OCI-LY7 (cell line): ENCODE results near the gene MYO3A. TPM values are rescaled to one million over a fixed set of nuclear protein-coding genes. Genes with fewer than 3 reads are reported as not detected.

Source experiments
- BruUV-seq: library from RNA; stranded (reverse); fragments of 400-500 nt; replicated peaks from 2 replicates; lab custom pipeline; 2021; lab: Mats Ljungman, UMichigan
- CTCF ChIA-PET: fragments of 300-600 bp; sonication (Branson Sonifier 250); formaldehyde crosslinking; loops from one replicate; lab custom pipeline; 2022; ENCODE audit warnings: antibody characterized with exemption; ENCODE audit not compliant: unreplicated experiment; lab: Charles Lee
- POLR2A ChIA-PET: fragments of 300-600 bp; sonication (Branson Sonifier 250); formaldehyde crosslinking; loops from one replicate; lab custom pipeline; 2022; ENCODE audit warnings: antibody characterized with exemption; lab: Charles Lee
- DNase-seq: peaks from one replicate; pipeline ENCODE4 v3.0.0-alpha.2; 2015; ENCODE audit warnings: low spot score
- H2AFZ ChIP-seq: fragments of 200-600 bp; sonication (generic), shearing (Covaris generic); 2 replicates; pipeline ENCODE4 v1.6.1; 2014; ENCODE audit warnings: mild to moderate bottlenecking, antibody characterized with exemption, low read length, moderate library complexity
- H3K27ac ChIP-seq: fragments of 200-600 bp; sonication (generic); 2 replicates; pipeline ENCODE4 v1.5.1; 2014; ENCODE audit warnings: mixed run types, low read depth, mild to moderate bottlenecking, moderate library complexity, low read length, inconsistent platforms; ENCODE audit not compliant: poor library complexity, severe bottlenecking
- H3K36me3 ChIP-seq: fragments of 200-600 bp; sonication (generic); 2 replicates; pipeline ENCODE4 v1.6.1; 2014; ENCODE audit warnings: mild to moderate bottlenecking, antibody characterized with exemption, low read length, moderate library complexity, mixed read lengths; ENCODE audit not compliant: insufficient read depth
- H3K4me1 ChIP-seq: fragments of 200-600 bp; sonication (generic); 2 replicates; pipeline ENCODE4 v1.5.1; 2014; ENCODE audit warnings: mild to moderate bottlenecking, low read length; ENCODE audit not compliant: insufficient read depth, poor library complexity, severe bottlenecking
- H3K4me2 ChIP-seq: fragments of 200-600 bp; sonication (generic); 2 replicates; pipeline ENCODE4 v1.6.1; 2014; ENCODE audit warnings: mild to moderate bottlenecking, low read length
- H3K4me3 ChIP-seq: fragments of 200-600 bp; sonication (generic); 2 replicates; pipeline ENCODE4 v1.5.1; 2014; ENCODE audit warnings: mild to moderate bottlenecking, low read depth, low read length; ENCODE audit not compliant: poor library complexity, severe bottlenecking
- H3K79me2 ChIP-seq: fragments of 200-600 bp; sonication (generic); 2 replicates; pipeline ENCODE4 v1.6.1; 2016; ENCODE audit warnings: low read depth, mild to moderate bottlenecking, low read length, moderate library complexity, mixed read lengths; ENCODE audit not compliant: insufficient read depth
- H3K9me2 ChIP-seq: fragments of 200-600 bp; sonication (generic); 2 replicates; pipeline ENCODE4 v1.6.1; 2016; ENCODE audit warnings: mild to moderate bottlenecking, low read length, mixed read lengths; ENCODE audit not compliant: insufficient read depth
- H3K9me3 ChIP-seq: fragments of 200-600 bp; sonication (generic); 2 replicates; pipeline ENCODE4 v1.6.1; 2014; ENCODE audit warnings: mild to moderate bottlenecking, mixed run types, low read length, mixed read lengths
- H4K20me1 ChIP-seq: fragments of 200-600 bp; sonication (generic); 2 replicates; pipeline ENCODE4 v1.6.1; 2014; ENCODE audit warnings: mild to moderate bottlenecking, antibody characterized with exemption, low read length, moderate library complexity, mixed read lengths; ENCODE audit not compliant: insufficient read depth
- EZH2phosphoT487 ChIP-seq: fragments of 200-600 bp; sonication (generic); IDR thresholded peaks from 2 replicates; pipeline ENCODE4 v1.6.1; 2018; ENCODE audit warnings: low read depth, borderline replicate concordance, mild to moderate bottlenecking, mixed run types, antibody characterized with exemption, low read length, moderate library complexity, mixed read lengths
- intact Hi-C: fragments of 100-400 bp; cut with micrococcal nuclease; formaldehyde crosslinking; loops from one replicate; pipeline ENCODE4 v1.10.0; 2022; ENCODE audit not compliant: unreplicated experiment
- total RNA-seq, 2 experiments: library from RNA; depleted of rRNA in 1 of 2; stranded (reverse); fragments of >200 nt in 1 of 2; shearing (Covaris generic) in 1 of 2; gene quantifications; 2 replicates each; pipeline ENCODE4 v1.2.3, GENCODE V29; 2014 to 2022
- TF ChIP-seq, protein P1 (sequence below): fragments of 200-600 bp; sonication (generic); conservative IDR thresholded peaks from 2 replicates; pipeline ENCODE4 v1.5.1; 2014; ENCODE audit warnings: mild to moderate bottlenecking, antibody characterized with exemption, low read length, moderate library complexity, mixed read lengths

MYO3A gene
- total RNA-seq, 2 experiments from 2014 or later, result not detected

DNA sequence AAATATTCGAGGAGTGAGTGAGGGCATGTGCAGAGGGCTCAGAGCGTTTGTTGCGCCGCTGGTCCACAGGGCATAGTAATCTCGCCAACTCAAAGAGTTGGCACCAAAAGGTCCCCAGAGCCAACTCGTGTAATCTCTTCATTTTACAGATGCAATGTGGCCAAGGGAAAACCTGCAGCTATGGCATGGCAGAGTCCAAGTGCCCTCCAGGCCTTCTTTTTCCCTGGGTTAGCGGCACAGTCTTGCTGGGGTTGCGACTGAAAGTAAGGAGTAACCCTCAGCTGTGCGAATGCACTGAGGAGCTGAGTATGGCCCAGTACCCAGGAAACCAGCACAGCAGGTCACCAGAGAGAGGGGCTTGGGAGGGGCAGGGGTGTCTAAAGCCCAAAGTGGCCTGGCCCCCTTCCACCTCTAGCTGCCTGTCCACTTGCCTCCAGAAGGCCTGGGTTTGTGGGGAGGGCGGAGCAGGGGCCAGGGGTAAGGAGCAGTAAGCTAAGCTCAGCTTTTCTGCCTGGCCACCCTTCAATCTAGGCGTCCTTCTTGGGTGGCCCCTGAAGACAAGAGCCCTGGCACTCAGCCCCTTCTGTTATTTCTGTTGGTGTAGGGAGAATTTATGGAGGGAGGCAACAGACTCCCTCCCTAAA, 279.2 kb downstream of the MYO3A start:
- H3K9me3 ChIP-seq, result no peaks in the 10 kb centered on the region
- no peak overlapping the region for H3K4me2 ChIP-seq
- TF ChIP-seq, protein P1, sequence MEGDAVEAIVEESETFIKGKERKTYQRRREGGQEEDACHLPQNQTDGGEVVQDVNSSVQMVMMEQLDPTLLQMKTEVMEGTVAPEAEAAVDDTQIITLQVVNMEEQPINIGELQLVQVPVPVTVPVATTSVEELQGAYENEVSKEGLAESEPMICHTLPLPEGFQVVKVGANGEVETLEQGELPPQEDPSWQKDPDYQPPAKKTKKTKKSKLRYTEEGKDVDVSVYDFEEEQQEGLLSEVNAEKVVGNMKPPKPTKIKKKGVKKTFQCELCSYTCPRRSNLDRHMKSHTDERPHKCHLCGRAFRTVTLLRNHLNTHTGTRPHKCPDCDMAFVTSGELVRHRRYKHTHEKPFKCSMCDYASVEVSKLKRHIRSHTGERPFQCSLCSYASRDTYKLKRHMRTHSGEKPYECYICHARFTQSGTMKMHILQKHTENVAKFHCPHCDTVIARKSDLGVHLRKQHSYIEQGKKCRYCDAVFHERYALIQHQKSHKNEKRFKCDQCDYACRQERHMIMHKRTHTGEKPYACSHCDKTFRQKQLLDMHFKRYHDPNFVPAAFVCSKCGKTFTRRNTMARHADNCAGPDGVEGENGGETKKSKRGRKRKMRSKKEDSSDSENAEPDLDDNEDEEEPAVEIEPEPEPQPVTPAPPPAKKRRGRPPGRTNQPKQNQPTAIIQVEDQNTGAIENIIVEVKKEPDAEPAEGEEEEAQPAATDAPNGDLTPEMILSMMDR, result no peak
- TF ChIP-seq EZH2phosphoT487, result no peak
- no peaks in the 10 kb centered on the region for H3K36me3 ChIP-seq
- intact Hi-C loops, result no loop called here
- no peak overlapping the region for H3K4me3 ChIP-seq
- no peaks in the 10 kb centered on the region for H3K4me1 ChIP-seq
- no peak overlapping the region for H3K27ac ChIP-seq
- H3K79me2 ChIP-seq, result no peaks in the 10 kb centered on the region
- BruUV-seq, result no TSS peak
- H4K20me1 ChIP-seq, result no peaks in the 10 kb centered on the region
- CTCF ChIA-PET, result no interaction called here
- H3K9me2 ChIP-seq, result no peaks in the 10 kb centered on the region
- POLR2A ChIA-PET, result interaction anchor here (0.5 kb wide), 1 partner anchor 325 kb away, joined by 3 read pairs; no protein-coding TSS in a partner anchor
- no peak for DNase-seq
- no peak overlapping the region for H2AFZ ChIP-seq

DNA sequence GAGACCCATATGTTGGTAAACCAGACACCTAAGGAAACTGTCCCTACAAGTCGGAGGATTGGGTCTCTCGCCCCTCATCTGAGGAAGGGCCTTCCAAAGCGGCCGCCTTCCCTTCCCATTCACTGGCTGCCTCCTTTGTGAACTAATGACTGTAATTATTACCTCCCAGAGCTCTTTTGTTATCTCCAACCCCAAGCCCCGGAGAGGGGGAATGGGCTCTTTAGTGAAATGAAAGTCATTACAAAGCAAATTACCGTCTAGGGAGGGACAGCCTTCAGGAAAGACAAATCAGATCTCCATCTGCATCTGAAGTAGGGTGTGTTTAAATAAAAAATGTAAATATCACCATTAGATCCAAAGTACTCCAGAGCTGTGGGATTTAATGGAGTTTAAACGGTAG, 280.0 kb downstream of the MYO3A start:
- intact Hi-C loops, result no loop called here

More for the DNA sequence above, 280.0 kb downstream of the MYO3A start:
- BruUV-seq, result no TSS peak
- ChIA-PET CTCF (no interaction called here), POLR2A (no interaction called here)
- no peaks in the 10 kb centered on the region for H3K9me3 ChIP-seq
- H3K27ac ChIP-seq, result no peak overlapping the region
- H4K20me1 ChIP-seq, result no peaks in the 10 kb centered on the region
- DNase-seq, result no peak
- no peaks in the 10 kb centered on the region for H3K4me1 ChIP-seq
- H3K4me2 ChIP-seq, result no peak overlapping the region
- H2AFZ ChIP-seq, result no peak overlapping the region
- TF ChIP-seq, protein P1, result no peak
- TF ChIP-seq EZH2phosphoT487, result no peak
- no peaks in the 10 kb centered on the region for H3K79me2 ChIP-seq
- no peaks in the 10 kb centered on the region for H3K36me3 ChIP-seq
- H3K9me2 ChIP-seq, result no peaks in the 10 kb centered on the region
- no peak overlapping the region for H3K4me3 ChIP-seq
